ENCODE data around the gene METTL23.

METTL23 gene

GRCh38 chr17:76757256-76757655 lies 30.6 kb downstream of the METTL23 start:
- H3K9me3 ChIP-seq (ENCODE audit: insufficient read depth, low read depth, low read length) = no peaks in the 10 kb centered on the region
- no peak overlapping the region for H3K4me2 ChIP-seq (ENCODE audit: low read depth, low read length, poor library complexity, severe bottlenecking)
- no peaks in the 10 kb centered on the region for H3K79me2 ChIP-seq (ENCODE audit: insufficient read depth, low read length)
- H2AFZ ChIP-seq (ENCODE audit: low read length) = no peak overlapping the region
- no peaks in the 10 kb centered on the region for H3K9me2 ChIP-seq (replicated peaks; ENCODE audit: low read depth, low read length)
- no peak overlapping the region for H3K9ac ChIP-seq (ENCODE audit: low read depth, low read length, poor library complexity, severe bottlenecking)
- no peak for TF ChIP-seq CTCF (conservative IDR thresholded peaks at IDR 0.05; ENCODE audit: low read length)
- TF ChIP-seq EZH2phosphoT487 (IDR thresholded peaks at IDR 0.05; ENCODE audit: borderline replicate concordance) = no peak
- peaks cover 4% of the 10 kb centered on the region for H3K4me1 ChIP-seq (ENCODE audit: insufficient read depth, low read length, poor library complexity, severe bottlenecking)
- H4K20me1 ChIP-seq (ENCODE audit: insufficient read depth, low read length, poor library complexity, severe bottlenecking) = no peaks in the 10 kb centered on the region
- no peak overlapping the region for H3K4me3 ChIP-seq (ENCODE audit: low read length, poor library complexity, severe bottlenecking)
- no peaks in the 10 kb centered on the region for H3F3A ChIP-seq (ENCODE audit: low read depth)
- no peaks in the 10 kb centered on the region; the same call in 1 of the 2 replicates for H3K36me3 ChIP-seq (ENCODE audit: insufficient read depth, low read length)
- H3K27me3 ChIP-seq (ENCODE audit: insufficient read depth, low read length, poor library complexity, severe bottlenecking) = no peaks in the 10 kb centered on the region

- TF ChIP-seq CTCF (conservative IDR thresholded peaks at IDR 0.05; ENCODE audit: low read length) (no peak), EZH2phosphoT487 (IDR thresholded peaks at IDR 0.05; ENCODE audit: borderline replicate concordance) (no peak)
- Histone ChIP-seq H3K79me2 (ENCODE audit: insufficient read depth, low read length) (no peaks in the 10 kb centered on the region), H3K9ac (ENCODE audit: low read depth, low read length, poor library complexity, severe bottlenecking) (no peak overlapping the region), H3F3A (ENCODE audit: low read depth) (no peaks in the 10 kb centered on the region), H3K27me3 (ENCODE audit: insufficient read depth, low read length, poor library complexity, severe bottlenecking) (no peaks in the 10 kb centered on the region), H4K20me1 (ENCODE audit: insufficient read depth, low read length, poor library complexity, severe bottlenecking) (no peaks in the 10 kb centered on the region), H3K9me2 (replicated peaks; ENCODE audit: low read depth, low read length) (no peaks in the 10 kb centered on the region), H3K4me3 (ENCODE audit: low read length, poor library complexity, severe bottlenecking) (no peak overlapping the region), H3K36me3 (ENCODE audit: insufficient read depth, low read length) (no peaks in the 10 kb centered on the region; the same call in 1 of the 2 replicates), H2AFZ (ENCODE audit: low read length) (no peak overlapping the region), H3K9me3 (ENCODE audit: insufficient read depth, low read depth, low read length) (no peaks in the 10 kb centered on the region), H3K4me1 (ENCODE audit: insufficient read depth, low read length, poor library complexity, severe bottlenecking) (peaks cover 4% of the 10 kb centered on the region), H3K4me2 (ENCODE audit: low read depth, low read length, poor library complexity, severe bottlenecking) (no peak overlapping the region)
Measured at GRCh38 chr17:76758570-76758969, 31.9 kb downstream of the METTL23 start.

GRCh38 chr17:76772842-76773525 lies 46.3 kb downstream of the METTL23 start:
- Histone ChIP-seq H4K20me1 (ENCODE audit: insufficient read depth, low read length, poor library complexity, severe bottlenecking) (no peaks in the 10 kb centered on the region), H3K9ac (ENCODE audit: low read depth, low read length, poor library complexity, severe bottlenecking) (peak overlapping the region; percentile 42), H3K27me3 (ENCODE audit: insufficient read depth, low read length, poor library complexity, severe bottlenecking) (no peaks in the 10 kb centered on the region), H3F3A (ENCODE audit: low read depth) (no peaks in the 10 kb centered on the region), H3K9me2 (replicated peaks; ENCODE audit: low read depth, low read length) (no peaks in the 10 kb centered on the region), H3K79me2 (ENCODE audit: insufficient read depth, low read length) (no peaks in the 10 kb centered on the region), H3K4me3 (ENCODE audit: low read length, poor library complexity, severe bottlenecking) (peak overlapping the region; percentile 66), H3K9me3 (ENCODE audit: insufficient read depth, low read depth, low read length) (no peaks in the 10 kb centered on the region), H3K4me1 (ENCODE audit: insufficient read depth, low read length, poor library complexity, severe bottlenecking) (peaks cover 9% of the 10 kb centered on the region), H3K36me3 (ENCODE audit: insufficient read depth, low read length) (peaks cover 29% of the 10 kb centered on the region; the same call in 1 of the 2 replicates), H3K4me2 (ENCODE audit: low read depth, low read length, poor library complexity, severe bottlenecking) (peak overlapping the region; percentile 71), H2AFZ (ENCODE audit: low read length) (peak overlapping the region; percentile 62)
- no peak for TF ChIP-seq CTCF (conservative IDR thresholded peaks at IDR 0.05; ENCODE audit: low read length)
- TF ChIP-seq EZH2phosphoT487 (IDR thresholded peaks at IDR 0.05; ENCODE audit: borderline replicate concordance) = no peak
